ENCODE data around the gene THRA.

The THRA gene

DNA sequence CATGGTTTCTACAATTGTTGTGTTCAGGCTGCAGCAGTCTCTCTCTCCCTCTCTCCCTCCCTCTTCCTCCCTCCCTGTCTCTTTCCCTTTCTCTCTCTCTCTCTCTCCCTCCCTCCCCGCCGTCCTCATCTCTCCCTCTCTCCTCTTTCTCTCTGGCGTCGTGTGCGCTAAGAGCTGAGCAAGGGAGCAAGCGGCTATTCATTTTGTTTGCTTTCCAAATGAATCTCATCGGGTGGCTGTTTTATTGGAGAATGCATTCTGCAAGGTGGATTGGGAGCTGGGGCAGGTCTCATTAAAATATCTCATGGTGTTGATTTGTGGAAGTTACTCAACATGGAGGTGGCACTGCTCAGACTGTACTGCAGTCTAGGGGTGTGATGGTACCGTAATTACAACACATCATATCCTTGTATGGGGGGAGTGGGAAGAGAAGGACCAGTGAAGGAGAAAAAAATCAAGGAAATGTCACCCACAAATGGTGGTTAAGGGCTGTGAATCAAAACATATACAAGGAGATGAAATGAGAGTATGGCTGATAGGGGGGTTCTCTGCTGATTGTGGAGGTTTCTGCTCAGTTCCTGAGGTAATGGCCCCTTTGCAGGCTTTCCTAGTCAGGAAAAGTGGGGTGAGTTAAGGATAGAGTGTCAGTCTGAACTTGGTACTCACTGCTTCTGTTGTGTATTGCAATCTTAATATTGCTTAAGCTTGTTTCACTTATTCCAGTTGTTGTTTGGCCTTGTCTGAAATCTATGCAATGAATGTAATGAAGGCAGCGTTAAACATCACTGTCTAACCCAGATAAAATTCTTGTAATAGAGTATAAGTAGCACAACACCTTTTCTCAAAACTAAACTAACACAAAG is 61.7 kb downstream of the THRA start:
- TF ChIP-seq, protein P1, sequence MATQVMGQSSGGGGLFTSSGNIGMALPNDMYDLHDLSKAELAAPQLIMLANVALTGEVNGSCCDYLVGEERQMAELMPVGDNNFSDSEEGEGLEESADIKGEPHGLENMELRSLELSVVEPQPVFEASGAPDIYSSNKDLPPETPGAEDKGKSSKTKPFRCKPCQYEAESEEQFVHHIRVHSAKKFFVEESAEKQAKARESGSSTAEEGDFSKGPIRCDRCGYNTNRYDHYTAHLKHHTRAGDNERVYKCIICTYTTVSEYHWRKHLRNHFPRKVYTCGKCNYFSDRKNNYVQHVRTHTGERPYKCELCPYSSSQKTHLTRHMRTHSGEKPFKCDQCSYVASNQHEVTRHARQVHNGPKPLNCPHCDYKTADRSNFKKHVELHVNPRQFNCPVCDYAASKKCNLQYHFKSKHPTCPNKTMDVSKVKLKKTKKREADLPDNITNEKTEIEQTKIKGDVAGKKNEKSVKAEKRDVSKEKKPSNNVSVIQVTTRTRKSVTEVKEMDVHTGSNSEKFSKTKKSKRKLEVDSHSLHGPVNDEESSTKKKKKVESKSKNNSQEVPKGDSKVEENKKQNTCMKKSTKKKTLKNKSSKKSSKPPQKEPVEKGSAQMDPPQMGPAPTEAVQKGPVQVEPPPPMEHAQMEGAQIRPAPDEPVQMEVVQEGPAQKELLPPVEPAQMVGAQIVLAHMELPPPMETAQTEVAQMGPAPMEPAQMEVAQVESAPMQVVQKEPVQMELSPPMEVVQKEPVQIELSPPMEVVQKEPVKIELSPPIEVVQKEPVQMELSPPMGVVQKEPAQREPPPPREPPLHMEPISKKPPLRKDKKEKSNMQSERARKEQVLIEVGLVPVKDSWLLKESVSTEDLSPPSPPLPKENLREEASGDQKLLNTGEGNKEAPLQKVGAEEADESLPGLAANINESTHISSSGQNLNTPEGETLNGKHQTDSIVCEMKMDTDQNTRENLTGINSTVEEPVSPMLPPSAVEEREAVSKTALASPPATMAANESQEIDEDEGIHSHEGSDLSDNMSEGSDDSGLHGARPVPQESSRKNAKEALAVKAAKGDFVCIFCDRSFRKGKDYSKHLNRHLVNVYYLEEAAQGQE (IDR thresholded peaks at IDR 0.05; ENCODE audit: insufficient read depth in 1 of 2, low read depth in 2 of 2, low read length in 2 of 2): no peak
- TF ChIP-seq SIN3A (IDR thresholded peaks at IDR 0.05; ENCODE audit: borderline replicate concordance, insufficient read depth, low read length) (no peak), FOXP2 (optimal IDR thresholded peaks at IDR 0.05; ENCODE audit: borderline replicate concordance, extremely low read depth, extremely low read length, insufficient read depth) (no peak), POLR2AphosphoS5 (IDR thresholded peaks at IDR 0.05; ENCODE audit: low read depth, low read length) (no peak), TAF1 (IDR thresholded peaks at IDR 0.05; ENCODE audit: borderline replicate concordance, insufficient read depth, low read length) (no peak)

DNA sequence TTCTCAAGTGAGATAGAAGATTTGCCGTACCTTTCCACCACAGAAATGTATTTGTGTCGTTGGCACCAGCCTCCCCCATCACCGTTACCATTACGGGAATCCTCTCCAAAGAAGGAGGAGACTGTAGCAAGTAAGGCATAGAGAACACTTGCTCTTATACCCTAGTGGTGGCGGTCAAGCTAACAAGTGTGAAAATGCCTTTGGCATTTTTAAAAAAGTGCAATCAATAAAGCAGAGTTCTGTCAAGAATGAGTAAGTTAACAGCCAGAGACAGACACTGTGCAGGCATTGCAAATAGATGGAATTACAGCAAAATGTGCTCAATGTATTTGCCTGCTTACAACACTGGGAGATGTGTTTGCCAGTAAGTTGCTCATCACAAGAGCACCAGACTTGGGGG is 66.7 kb downstream of the THRA start:
- TF ChIP-seq, protein P1 (IDR thresholded peaks at IDR 0.05; ENCODE audit: insufficient read depth in 1 of 2, low read depth in 2 of 2, low read length in 2 of 2): no peak
- TF ChIP-seq SIN3A (IDR thresholded peaks at IDR 0.05; ENCODE audit: borderline replicate concordance, insufficient read depth, low read length) (no peak), FOXP2 (optimal IDR thresholded peaks at IDR 0.05; ENCODE audit: borderline replicate concordance, extremely low read depth, extremely low read length, insufficient read depth) (no peak), TAF1 (IDR thresholded peaks at IDR 0.05; ENCODE audit: borderline replicate concordance, insufficient read depth, low read length) (no peak), POLR2AphosphoS5 (IDR thresholded peaks at IDR 0.05; ENCODE audit: low read depth, low read length) (no peak; the same call in 1 of the 2 replicates)

DNA sequence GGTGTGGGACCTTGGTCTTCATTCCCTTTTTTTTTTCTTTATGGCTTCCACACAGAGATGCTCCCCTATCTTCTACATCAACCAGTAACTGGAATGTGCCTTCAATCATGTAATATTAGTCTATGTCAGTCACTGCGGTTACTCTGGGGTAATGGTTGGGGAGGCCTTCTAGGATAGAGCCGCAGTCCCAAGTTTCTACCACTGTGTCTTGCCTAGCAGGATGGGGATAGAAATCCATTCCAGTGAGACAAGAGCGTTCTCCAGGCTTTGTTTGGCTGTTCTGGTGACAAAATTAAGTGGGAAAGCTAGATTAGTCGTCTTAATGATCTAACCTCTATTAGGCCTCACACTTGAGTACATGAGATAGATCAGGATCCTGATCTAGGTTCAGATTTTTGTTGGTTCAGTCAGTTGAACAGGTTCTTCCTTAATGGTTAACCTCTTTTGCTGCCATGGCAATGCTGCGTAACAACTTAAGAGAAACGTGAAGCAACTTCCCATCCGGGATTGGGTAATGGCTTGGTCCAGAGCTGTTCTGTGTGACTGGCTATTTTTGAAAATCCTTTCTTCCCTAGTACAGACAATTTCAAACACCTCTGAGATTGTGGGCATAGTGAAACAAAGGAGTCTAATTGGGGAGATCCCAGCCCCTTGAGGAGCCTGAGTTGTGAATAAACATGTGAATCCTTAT is 67.7 kb downstream of the THRA start:
- TF ChIP-seq TAF1 (IDR thresholded peaks at IDR 0.05; ENCODE audit: borderline replicate concordance, insufficient read depth, low read length) (no peak), SIN3A (IDR thresholded peaks at IDR 0.05; ENCODE audit: borderline replicate concordance, insufficient read depth, low read length) (no peak), POLR2AphosphoS5 (IDR thresholded peaks at IDR 0.05; ENCODE audit: low read depth, low read length) (no peak), FOXP2 (optimal IDR thresholded peaks at IDR 0.05; ENCODE audit: borderline replicate concordance, extremely low read depth, extremely low read length, insufficient read depth) (no peak)
- TF ChIP-seq, protein P1 (IDR thresholded peaks at IDR 0.05; ENCODE audit: insufficient read depth in 1 of 2, low read depth in 2 of 2, low read length in 2 of 2): no peak

DNA sequence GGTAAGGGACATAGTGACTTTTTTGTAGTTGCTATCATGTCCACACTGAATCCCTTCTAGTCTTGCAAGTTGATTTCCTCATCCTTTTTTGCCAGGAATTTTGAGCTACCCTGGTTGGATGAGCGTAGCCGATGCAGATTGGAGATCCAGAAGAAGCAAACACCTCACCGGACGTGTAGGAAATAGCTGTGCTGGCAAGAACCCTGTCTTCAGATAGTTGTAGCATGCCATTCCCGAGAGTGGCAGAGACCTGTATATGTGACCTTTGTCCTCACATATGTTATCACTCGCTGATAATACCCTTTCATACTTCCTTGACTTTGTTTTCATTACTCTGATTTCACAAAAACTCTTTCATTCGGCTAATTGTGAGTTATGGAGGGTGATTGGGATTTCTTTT is 71.4 kb downstream of the THRA start:
- TF ChIP-seq POLR2AphosphoS5 (IDR thresholded peaks at IDR 0.05; ENCODE audit: low read depth, low read length) (no peak), TAF1 (IDR thresholded peaks at IDR 0.05; ENCODE audit: borderline replicate concordance, insufficient read depth, low read length) (no peak), FOXP2 (optimal IDR thresholded peaks at IDR 0.05; ENCODE audit: borderline replicate concordance, extremely low read depth, extremely low read length, insufficient read depth) (no peak), SIN3A (IDR thresholded peaks at IDR 0.05; ENCODE audit: borderline replicate concordance, insufficient read depth, low read length) (no peak)
- TF ChIP-seq, protein P1 (IDR thresholded peaks at IDR 0.05; ENCODE audit: insufficient read depth in 1 of 2, low read depth in 2 of 2, low read length in 2 of 2): no peak
